Stimulated activated CD8-positive, alpha-beta memory T cell treated with anti-CD3 and anti-CD28 coated beads, Interleukin-4, amount 100 ng/mL, for 4 hours (primary cell): Measurements from ENCODE around the gene RNPEP.
"Not testable (repeated sequence)": the region's sequence is repeated elsewhere in the genome, so short reads cannot be mapped to it uniquely, and the experiment has no call there.

Source experiments
- DNase-seq, 2 donors: peaks; one replicate each; pipeline ENCODE4 v3.0.0-alpha.2; 2020; ENCODE audit warnings: low read depth in 2 of 2, low spot score in 1 of 2

Gene RNPEP

GRCh38 chr1:202009326-202010179, 27.1 kb downstream of the RNPEP start:
- peak; percentile 12 to 13 for DNase-seq

- no peak for DNase-seq
Measured at GRCh38 chr1:202010180-202011015, 27.9 kb downstream of the RNPEP start, which contains the start of gene ELF3. Gene ELF3 (plus strand): TSS chr1:202010587. CDS start chr1:202011137, 550 bp downstream.

- no peak for DNase-seq
Measured at GRCh38 chr1:202011994-202012393, 29.5 kb downstream of the RNPEP start.

GRCh38 chr1:202012544-202013478, 30.4 kb downstream of the RNPEP start:
- no peak for DNase-seq

GRCh38 chr1:202013603-202014002, 31.2 kb downstream of the RNPEP start:
- DNase-seq, result no peak

GRCh38 chr1:202014060-202014459, 31.6 kb downstream of the RNPEP start:
- no peak for DNase-seq

- DNase-seq, result no peak
Measured at GRCh38 chr1:202014915-202015661, 32.6 kb downstream of the RNPEP start.

- no peak for DNase-seq
Measured at GRCh38 chr1:202015662-202015937, 33.2 kb downstream of the RNPEP start.

- DNase-seq, result no peak
Measured at GRCh38 chr1:202016022-202016810, 33.8 kb downstream of the RNPEP start.

GRCh38 chr1:202016811-202017748, 34.6 kb downstream of the RNPEP start:
- no peak for DNase-seq

GRCh38 chr1:202017749-202018467, 35.5 kb downstream of the RNPEP start:
- DNase-seq, result no peak

- no peak for DNase-seq
Measured at GRCh38 chr1:202018468-202019234, 36.2 kb downstream of the RNPEP start.

- not testable (repeated sequence) for DNase-seq
Measured at GRCh38 chr1:202019235-202019558, 36.7 kb downstream of the RNPEP start.

GRCh38 chr1:202023001-202023433, 40.6 kb downstream of the RNPEP start:
- no peak for DNase-seq

GRCh38 chr1:202029171-202029665, 46.8 kb downstream of the RNPEP start:
- DNase-seq, result no peak

- DNase-seq, result no peak
Measured at GRCh38 chr1:202029727-202030126, 47.3 kb downstream of the RNPEP start.

- no peak for DNase-seq
Measured at GRCh38 chr1:202031796-202032195, 49.3 kb downstream of the RNPEP start.
